IgD-negative memory B cell (primary cell): ENCODE data around the gene TRPV5. TPM values are rescaled to one million over a fixed set of nuclear protein-coding genes. Genes with fewer than 3 reads are reported as not detected.

Source experiments
- H3K27ac Mint-ChIP-seq, 3 donors: one replicate each; pipeline ENCODE4 v1.8.0; 2020 to 2022; ENCODE audit warnings: mild to moderate bottlenecking in 3 of 3, mixed read lengths in 3 of 3, moderate library complexity in 1 of 3
- H3K27me3 Mint-ChIP-seq: one replicate; pipeline ENCODE4 v1.8.0; 2021; ENCODE audit warnings: mixed read lengths
- H3K36me3 Mint-ChIP-seq: one replicate; pipeline ENCODE4 v1.8.0; 2020; ENCODE audit warnings: mild to moderate bottlenecking, mixed read lengths
- H3K4me1 Mint-ChIP-seq, 3 donors: one replicate each; pipeline ENCODE4 v1.8.0; 2020 to 2022; ENCODE audit warnings: mixed read lengths in 3 of 3, mild to moderate bottlenecking in 1 of 3
- H3K4me3 Mint-ChIP-seq, 4 donors: one replicate each; pipeline ENCODE4 v1.8.0; 2020 to 2022; ENCODE audit warnings: mild to moderate bottlenecking in 4 of 4, mixed read lengths in 4 of 4, moderate library complexity in 3 of 4
- H3K9me3 Mint-ChIP-seq, 3 donors: one replicate each; pipeline ENCODE4 v1.8.0; 2020 to 2021; ENCODE audit warnings: mixed read lengths in 3 of 3, mild to moderate bottlenecking in 1 of 3
- polyA plus RNA-seq: library from polyadenylated mRNA; unstranded; fragments of 300-500 nt; fragmentation: Illumina TruSeq; gene quantifications from one replicate; pipeline ENCODE4 v1.2.3, GENCODE V29; 2021

Gene TRPV5
- polyA plus RNA-seq, 1 donor from 2014 or later: not detected

DNA sequence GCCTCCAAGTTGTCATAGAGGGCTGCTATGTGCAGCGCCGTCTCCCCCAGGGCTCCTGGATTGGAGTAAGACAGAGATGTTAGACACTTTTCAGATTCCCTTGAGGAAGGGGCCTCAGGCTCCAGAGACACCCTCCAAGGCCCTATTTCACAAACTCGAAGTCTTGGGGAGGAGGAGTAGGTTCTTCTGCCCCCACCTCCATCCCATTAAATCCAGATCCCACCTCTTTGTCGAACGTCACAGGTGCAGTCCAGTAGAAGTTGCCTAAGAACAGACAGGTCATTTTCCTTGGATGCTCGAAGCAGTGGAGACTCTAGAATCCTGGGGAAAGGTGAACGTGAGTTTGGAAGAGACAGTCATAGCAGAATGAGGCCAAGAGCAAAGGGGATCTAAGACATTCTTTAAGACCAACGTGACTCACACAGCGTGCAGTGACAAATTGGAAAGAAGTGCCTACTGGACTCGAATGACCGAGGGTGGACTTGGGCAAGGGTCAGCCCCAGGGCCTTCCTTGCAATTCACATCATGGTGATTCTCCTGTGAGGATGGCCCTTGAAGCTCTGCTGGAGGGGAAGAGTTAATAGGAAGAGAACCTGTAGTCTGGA, 3.3 kb downstream of the TRPV5 start:
- Mint-ChIP-seq H3K36me3 (peaks cover 6% of the 10 kb centered on the region), H3K4me3 (no peak overlapping the region), H3K9me3 (peaks cover 0 to 10% (median 2%) of the 10 kb centered on the region in 3 donors), H3K27ac (no peak overlapping the region), H3K27me3 (peaks cover 6% of the 10 kb centered on the region), H3K4me1 (peaks cover 23 to 30% (median 27%) of the 10 kb centered on the region in 3 donors)

DNA sequence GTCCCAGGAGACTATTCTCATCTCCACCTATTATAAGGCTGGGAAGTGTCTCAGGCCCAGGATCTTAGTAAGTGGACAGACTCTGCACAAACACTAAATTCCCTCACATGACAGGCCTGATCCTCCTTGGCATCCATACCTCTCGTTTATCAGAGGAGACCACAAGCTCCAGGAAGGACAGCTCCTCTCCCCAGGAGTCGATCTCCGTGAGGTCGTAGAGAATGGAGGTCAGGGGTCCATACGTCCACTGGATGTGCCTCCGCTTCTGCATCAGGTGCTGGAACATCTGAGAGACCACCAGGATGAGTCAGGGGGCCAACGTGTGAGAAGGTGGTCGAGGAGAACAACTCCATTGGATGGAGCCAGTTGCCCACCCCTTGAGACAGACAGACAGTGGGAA, 5.6 kb downstream of the TRPV5 start:
- Mint-ChIP-seq H3K36me3 (peaks cover 6% of the 10 kb centered on the region), H3K4me3 (peak overlapping the region in 2 of 4 donors; percentile 73 to 81), H3K9me3 (peaks cover 0 to 10% (median 2%) of the 10 kb centered on the region in 3 donors), H3K27me3 (peaks cover 2% of the 10 kb centered on the region), H3K27ac (peak overlapping the region in 1 of 3 donors; percentile 45), H3K4me1 (peaks cover 23 to 33% (median 27%) of the 10 kb centered on the region in 3 donors)

DNA sequence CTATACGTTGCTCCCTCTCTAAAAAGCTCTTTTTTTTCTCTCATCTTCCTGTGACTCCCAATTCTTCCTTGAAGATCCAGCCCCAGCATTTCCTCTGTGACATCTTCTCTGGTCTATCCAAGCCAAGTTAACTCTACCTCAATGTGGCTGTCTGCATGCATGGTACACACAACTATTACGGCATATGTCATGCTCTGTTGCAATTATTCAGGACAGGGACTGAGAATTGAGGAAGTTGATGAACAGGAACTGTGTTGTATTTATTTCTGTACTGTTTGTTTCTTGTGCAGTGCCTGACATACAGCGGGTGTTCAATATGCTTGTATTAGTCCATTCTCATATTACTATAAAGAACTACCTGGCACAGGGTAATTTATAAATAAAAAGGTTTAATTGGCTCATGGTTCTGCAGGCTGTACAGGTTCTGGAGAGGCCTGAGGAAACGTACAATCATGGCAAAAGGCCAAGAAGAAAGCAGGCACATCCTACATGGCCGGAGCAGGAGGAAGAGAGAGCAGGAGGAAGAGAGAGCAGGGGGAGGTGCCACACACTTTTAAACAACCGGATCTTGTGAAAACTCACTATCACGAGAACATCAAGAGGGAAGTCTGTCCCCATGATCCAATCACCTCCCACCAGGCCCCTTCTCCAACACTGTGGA, 6.3 kb downstream of the TRPV5 start:
- H3K27ac Mint-ChIP-seq: peak overlapping the region in 1 of 3 donors; percentile 63
- H3K4me3 Mint-ChIP-seq: peak overlapping the region in 3 of 4 donors; percentile 58 to 81 (median 73)
- peaks cover 23 to 33% (median 27%) of the 10 kb centered on the region in 3 donors for H3K4me1 Mint-ChIP-seq

DNA sequence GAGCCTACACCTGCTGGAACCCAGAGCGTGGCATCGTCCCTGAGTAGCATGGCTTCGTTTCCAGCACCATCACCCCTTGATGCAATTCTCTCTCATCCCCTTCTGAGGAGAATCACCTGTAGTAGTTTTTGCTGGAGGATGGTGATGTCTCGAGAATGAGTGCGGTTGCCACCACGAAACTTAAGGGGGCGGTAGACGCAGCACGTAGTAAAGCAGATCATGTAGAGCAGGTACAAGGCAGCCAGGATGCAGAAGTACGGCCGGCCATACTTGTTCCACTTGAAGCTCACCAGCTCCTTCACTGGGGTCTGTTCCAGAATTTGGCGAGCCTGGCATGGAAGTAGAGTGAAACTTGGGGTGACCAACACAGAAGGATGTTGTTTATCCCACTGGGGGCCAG, 8.1 kb downstream of the TRPV5 start:
- Mint-ChIP-seq H3K9me3 (peaks cover 0 to 10% (median 2%) of the 10 kb centered on the region in 3 donors), H3K27me3 (no peaks in the 10 kb centered on the region), H3K36me3 (peaks cover 4% of the 10 kb centered on the region), H3K27ac (no peak overlapping the region), H3K4me1 (peaks cover 23 to 33% (median 27%) of the 10 kb centered on the region in 3 donors), H3K4me3 (no peak overlapping the region)

More for the DNA sequence above, 6.3 kb downstream of the TRPV5 start:
- peaks cover 0 to 10% (median 2%) of the 10 kb centered on the region in 3 donors for H3K9me3 Mint-ChIP-seq
- H3K36me3 Mint-ChIP-seq: peaks cover 6% of the 10 kb centered on the region
- no peaks in the 10 kb centered on the region for H3K27me3 Mint-ChIP-seq

DNA sequence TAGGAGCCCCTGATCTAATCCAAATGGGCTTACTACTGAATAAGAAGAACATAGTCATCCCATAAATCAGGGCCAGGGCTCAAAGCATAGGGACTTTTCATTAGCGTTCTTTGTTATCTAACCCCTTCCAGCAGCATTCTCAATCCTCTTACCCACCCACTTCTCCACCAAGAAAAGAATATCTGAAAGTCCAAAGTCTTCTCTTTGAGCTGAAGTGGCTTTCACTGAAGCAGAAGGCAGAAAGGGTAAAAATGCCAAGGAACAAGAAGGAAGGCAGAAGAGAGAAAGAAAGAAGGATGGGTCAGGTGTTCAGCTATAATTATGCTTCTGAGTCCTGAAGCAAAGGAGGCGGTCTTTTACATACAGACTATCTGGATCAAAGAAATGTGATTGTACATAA, 10.2 kb downstream of the TRPV5 start:
- H3K27me3 Mint-ChIP-seq: peaks cover 3% of the 10 kb centered on the region
- peaks cover 0 to 10% (median 2%) of the 10 kb centered on the region in 3 donors for H3K9me3 Mint-ChIP-seq
- no peak overlapping the region for H3K27ac Mint-ChIP-seq
- no peak overlapping the region for H3K4me3 Mint-ChIP-seq
- peaks cover 23 to 33% (median 24%) of the 10 kb centered on the region in 3 donors for H3K4me1 Mint-ChIP-seq
- no peaks in the 10 kb centered on the region for H3K36me3 Mint-ChIP-seq

DNA sequence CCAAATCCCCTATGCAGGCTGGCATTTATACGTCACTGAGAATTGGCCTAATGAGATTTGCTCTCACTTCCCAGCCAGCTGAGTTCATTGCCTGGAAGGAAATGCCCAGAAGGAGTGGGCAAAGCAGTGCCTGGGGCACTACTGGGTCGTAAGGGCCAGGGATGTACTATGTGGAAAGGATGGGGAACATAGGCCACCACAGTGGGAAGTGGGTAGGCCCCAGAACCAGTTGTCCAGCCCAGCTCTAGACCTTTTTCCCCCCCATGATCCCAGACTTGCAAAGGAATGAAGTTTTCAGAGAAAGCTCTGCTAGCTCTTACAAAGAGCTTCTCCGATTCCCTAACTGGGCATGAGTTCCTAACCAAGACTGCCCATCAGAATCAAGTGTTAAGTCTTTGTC, 13.9 kb downstream of the TRPV5 start:
- Mint-ChIP-seq H3K4me1 (no peaks in the 10 kb centered on the region), H3K27ac (no peak overlapping the region), H3K27me3 (peaks cover 6% of the 10 kb centered on the region), H3K36me3 (no peaks in the 10 kb centered on the region), H3K4me3 (no peak overlapping the region), H3K9me3 (no peaks in the 10 kb centered on the region)

DNA sequence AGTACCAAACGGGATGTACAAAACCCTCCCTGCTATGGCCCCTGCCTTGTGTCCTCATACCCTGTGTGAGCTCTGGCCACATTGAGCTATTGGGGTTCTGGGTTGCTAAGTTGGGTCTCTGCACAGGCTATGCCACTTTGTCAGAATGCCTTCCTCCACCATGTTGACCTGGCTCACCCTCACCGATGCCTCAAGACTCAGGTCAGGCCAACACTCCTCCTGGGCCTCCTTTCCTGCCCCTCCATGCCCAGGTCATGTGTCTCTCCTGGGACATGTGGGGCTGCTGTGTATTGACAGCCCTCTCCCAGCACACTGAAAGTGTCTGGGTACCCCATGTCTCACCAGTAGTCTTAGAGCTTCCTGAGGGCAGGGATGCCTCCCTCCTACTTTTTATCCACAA, 14.6 kb downstream of the TRPV5 start:
- no peaks in the 10 kb centered on the region for H3K9me3 Mint-ChIP-seq
- peaks cover 10% of the 10 kb centered on the region for H3K27me3 Mint-ChIP-seq
- H3K4me1 Mint-ChIP-seq: peaks cover 0 to under 1% (median under 1%) of the 10 kb centered on the region in 3 donors
- H3K36me3 Mint-ChIP-seq: no peaks in the 10 kb centered on the region
- H3K4me3 Mint-ChIP-seq: no peak overlapping the region
- H3K27ac Mint-ChIP-seq: no peak overlapping the region

DNA sequence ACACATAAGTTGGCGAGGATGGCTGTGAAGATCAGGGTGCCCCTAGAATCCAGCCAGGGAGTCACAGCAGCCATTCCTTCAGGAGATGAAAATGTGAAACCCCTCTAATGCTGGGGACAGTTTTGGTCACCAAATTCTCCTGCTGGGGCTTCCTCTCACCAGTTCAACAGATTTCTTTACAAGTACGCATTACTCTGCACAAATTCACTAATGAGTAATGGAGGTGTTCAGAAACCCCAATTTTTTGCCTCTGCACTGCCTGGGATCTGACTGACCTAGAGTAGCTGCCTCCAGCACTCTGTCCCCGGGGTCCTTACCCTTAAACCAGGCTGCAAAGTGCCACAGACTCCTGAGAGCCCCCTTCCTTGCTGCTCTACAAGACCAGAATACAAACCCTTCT, 16.1 kb downstream of the TRPV5 start:
- Mint-ChIP-seq H3K4me1 (peaks cover 0 to 4% (median 2%) of the 10 kb centered on the region in 3 donors), H3K27me3 (peaks cover 13% of the 10 kb centered on the region), H3K27ac (no peak overlapping the region), H3K9me3 (no peaks in the 10 kb centered on the region), H3K4me3 (no peak overlapping the region), H3K36me3 (no peaks in the 10 kb centered on the region)

DNA sequence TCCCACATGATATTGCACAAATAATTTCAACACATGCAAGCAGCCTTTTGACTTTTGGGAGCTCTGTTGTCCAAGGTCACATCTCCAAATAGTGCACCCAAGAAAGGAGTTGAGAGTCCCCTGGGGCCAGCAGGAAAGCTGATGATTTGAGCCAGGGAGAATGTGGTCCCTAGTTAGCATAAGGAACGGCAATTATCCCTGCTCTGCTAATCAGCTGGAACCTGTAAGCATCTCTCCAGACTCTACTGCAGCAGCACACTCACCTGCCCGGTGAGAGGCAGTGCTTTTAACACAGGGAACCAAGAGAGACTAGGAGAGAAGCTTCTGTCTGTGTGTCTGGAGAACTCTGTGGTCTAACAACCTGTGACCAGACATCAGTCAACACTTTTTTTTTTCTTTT, 17.0 kb downstream of the TRPV5 start:
- Mint-ChIP-seq H3K27me3 (peaks cover 18% of the 10 kb centered on the region), H3K4me3 (no peak overlapping the region), H3K36me3 (no peaks in the 10 kb centered on the region), H3K9me3 (no peaks in the 10 kb centered on the region), H3K27ac (no peak overlapping the region), H3K4me1 (peaks cover 0 to 4% (median 2%) of the 10 kb centered on the region in 3 donors)

DNA sequence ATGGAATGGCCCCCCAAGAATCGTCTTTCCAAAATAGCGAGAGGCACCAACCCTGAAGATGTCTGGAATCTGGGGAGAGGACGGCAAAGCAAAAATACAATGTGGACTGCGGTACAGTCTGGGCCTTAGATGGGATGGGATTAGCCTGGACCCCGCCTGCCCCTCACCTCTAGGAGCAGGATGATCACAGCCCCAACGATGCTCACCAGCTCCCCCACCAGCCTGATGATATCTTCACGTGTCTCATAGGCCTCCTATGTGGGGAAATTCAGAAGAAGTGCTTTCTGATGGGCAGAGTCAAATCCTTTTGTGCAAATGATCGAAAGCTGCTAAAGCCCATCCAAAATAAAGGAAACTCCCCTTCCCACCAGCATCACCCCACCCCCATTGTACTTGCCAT, 18.2 kb downstream of the TRPV5 start:
- Mint-ChIP-seq H3K36me3 (no peaks in the 10 kb centered on the region), H3K4me1 (peaks cover 0 to 4% (median 2%) of the 10 kb centered on the region in 3 donors), H3K9me3 (no peaks in the 10 kb centered on the region), H3K27ac (no peak overlapping the region), H3K4me3 (no peak overlapping the region), H3K27me3 (peaks cover 18% of the 10 kb centered on the region)

DNA sequence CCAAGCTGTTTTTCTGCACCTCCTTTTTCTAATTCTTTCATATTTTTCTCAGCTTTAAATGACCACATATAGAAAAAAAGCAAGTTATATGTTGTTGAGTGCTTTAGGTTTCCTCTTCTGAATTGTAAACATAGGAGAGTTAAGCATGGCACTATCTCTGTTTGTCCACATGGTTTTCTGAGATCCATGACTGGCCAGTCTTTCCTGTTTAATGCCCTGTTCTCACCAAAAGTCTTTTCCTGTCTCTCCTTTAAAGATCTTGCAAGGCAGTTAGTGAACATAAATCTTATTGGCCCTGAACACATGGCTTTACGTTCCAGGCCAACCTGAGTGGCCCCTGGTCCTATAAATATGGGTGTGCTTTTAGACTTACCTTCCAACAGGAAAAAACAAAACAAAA, 19.4 kb downstream of the TRPV5 start:
- Mint-ChIP-seq H3K27me3 (peaks cover 19% of the 10 kb centered on the region), H3K36me3 (no peaks in the 10 kb centered on the region), H3K4me1 (peaks cover 0 to 4% (median 2%) of the 10 kb centered on the region in 3 donors), H3K4me3 (no peak overlapping the region), H3K9me3 (no peaks in the 10 kb centered on the region), H3K27ac (no peak overlapping the region)

DNA sequence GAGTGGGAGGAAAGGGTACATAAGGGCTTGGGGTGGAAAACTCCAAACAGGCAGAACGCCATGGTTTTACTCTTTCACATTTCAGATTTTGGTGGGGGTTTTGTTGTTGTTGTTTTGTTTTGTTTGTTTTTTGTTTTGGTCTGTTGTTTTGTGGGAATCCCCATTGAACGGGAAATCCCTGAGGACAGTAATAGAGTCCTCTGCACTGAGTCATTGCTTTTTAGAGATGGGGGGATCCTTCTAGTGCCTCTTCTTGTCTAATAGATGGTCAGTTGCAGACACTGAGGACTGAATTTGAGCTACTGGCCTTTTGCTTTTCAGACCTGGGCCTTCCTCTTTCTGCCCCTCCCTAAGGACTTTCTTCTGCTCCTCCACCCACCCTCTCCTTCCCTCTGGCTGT, 20.0 kb downstream of the TRPV5 start:
- H3K27me3 Mint-ChIP-seq: peaks cover 18% of the 10 kb centered on the region
- H3K4me3 Mint-ChIP-seq: no peak overlapping the region
- H3K27ac Mint-ChIP-seq: no peak overlapping the region
- no peaks in the 10 kb centered on the region for H3K9me3 Mint-ChIP-seq
- H3K4me1 Mint-ChIP-seq: peaks cover 0 to 4% (median 2%) of the 10 kb centered on the region in 3 donors
- H3K36me3 Mint-ChIP-seq: no peaks in the 10 kb centered on the region

DNA sequence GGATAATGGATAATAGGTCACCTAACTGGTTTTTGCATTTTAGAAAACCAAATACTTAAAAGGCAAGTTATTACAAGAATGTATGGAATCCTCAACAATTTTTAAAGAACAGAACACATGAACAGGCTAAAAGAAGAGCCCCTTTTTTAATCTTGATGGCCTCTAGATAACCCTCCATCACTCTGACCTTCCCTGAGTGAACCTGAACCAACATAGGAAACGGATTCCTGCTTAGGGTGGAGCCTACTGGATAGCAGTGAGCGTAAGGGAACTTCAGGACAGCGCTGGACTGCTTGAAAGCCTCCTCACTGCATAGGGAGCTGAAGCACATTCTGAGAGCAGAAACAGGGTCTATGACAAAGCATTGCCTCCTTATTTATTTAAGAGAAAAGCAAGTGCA, 20.5 kb downstream of the TRPV5 start:
- no peaks in the 10 kb centered on the region for H3K9me3 Mint-ChIP-seq
- H3K4me3 Mint-ChIP-seq: no peak overlapping the region
- H3K27me3 Mint-ChIP-seq: peaks cover 14% of the 10 kb centered on the region
- no peaks in the 10 kb centered on the region for H3K36me3 Mint-ChIP-seq
- H3K4me1 Mint-ChIP-seq: peaks cover 0 to 4% (median 2%) of the 10 kb centered on the region in 3 donors
- H3K27ac Mint-ChIP-seq: no peak overlapping the region

DNA sequence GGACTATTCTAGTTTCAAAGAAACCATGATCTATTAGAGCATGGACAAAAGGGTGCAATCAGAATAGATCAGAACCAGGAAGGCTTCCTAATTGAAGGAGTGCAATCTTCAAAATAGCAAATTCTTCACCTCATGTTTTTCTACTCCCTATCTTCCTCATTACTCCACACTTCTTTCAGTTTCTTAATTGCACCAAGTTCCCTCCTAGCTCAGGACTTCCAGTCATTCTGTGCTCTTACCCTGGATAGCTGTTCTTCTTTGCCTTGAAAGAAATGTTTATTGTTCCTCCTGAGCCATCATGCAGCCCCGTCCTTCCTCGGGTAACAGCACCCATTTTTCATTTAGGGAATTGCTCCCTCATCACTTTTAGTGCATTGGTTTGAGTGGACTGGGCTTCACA, 23.1 kb downstream of the TRPV5 start:
- Mint-ChIP-seq H3K9me3 (no peaks in the 10 kb centered on the region), H3K27me3 (peaks cover 15% of the 10 kb centered on the region), H3K4me1 (peaks cover 0 to 4% (median 2%) of the 10 kb centered on the region in 3 donors), H3K36me3 (no peaks in the 10 kb centered on the region), H3K4me3 (peak overlapping the region in 1 of 4 donors; percentile 18), H3K27ac (no peak overlapping the region)

DNA sequence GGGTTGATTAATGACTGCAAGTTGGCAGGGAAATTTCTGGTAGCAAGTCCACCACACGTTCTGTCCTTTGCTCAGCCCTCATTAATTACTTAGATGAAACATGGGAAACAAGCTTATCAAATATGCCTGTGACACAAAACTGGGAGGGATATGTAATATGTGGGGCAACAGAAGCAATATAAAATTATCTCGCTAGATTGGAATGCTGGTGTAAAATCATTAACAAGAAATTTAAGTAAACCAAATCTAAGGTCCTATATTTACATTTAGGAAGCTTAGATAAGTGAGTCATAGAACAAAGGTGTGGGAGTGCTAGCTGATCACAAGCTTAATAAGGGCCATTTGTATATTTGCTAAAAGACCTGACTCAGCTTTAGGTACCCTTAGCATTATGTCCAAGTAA, 23.5 kb downstream of the TRPV5 start:
- no peaks in the 10 kb centered on the region for H3K36me3 Mint-ChIP-seq
- peaks cover 0 to 4% (median 2%) of the 10 kb centered on the region in 3 donors for H3K4me1 Mint-ChIP-seq
- peaks cover 15% of the 10 kb centered on the region for H3K27me3 Mint-ChIP-seq
- no peak overlapping the region for H3K27ac Mint-ChIP-seq
- no peaks in the 10 kb centered on the region for H3K9me3 Mint-ChIP-seq
- no peak overlapping the region for H3K4me3 Mint-ChIP-seq
